MM.1S (cell line): ENCODE data around the gene MYO9B.

Experiments used
- DNase-seq: peaks from one replicate; pipeline ENCODE4 v3.0.0-alpha.2; 2015
- H2AFZ ChIP-seq: fragments of 300-600 bp; sonication (generic); 2 replicates; pipeline ENCODE4 v1.6.0; 2016; ENCODE audit warnings: antibody characterized with exemption, low read length
- H3F3A ChIP-seq: fragments of 300-600 bp; sonication (generic); 2 replicates; pipeline ENCODE4 v1.6.1; 2016; ENCODE audit warnings: mild to moderate bottlenecking, antibody characterized with exemption, low read length, moderate library complexity, mixed read lengths; ENCODE audit not compliant: insufficient read depth
- H3K27ac ChIP-seq: fragments of 300-600 bp; sonication (generic); 2 replicates; pipeline ENCODE4 v1.5.1; 2016; ENCODE audit warnings: mild to moderate bottlenecking, low read length
- H3K27me3 ChIP-seq: fragments of 300-600 bp; sonication (generic); replicated peaks from 2 replicates; pipeline ENCODE4 v1.6.0; 2016; ENCODE audit warnings: low read length; ENCODE audit not compliant: insufficient read depth
- H3K36me3 ChIP-seq: fragments of 300-600 bp; sonication (generic); replicated peaks from 2 replicates; pipeline ENCODE4 v1.6.1; 2016; ENCODE audit warnings: mild to moderate bottlenecking, low read length, mixed read lengths; ENCODE audit not compliant: insufficient read depth
- H3K4me1 ChIP-seq: fragments of 300-600 bp; sonication (generic); 2 replicates; pipeline ENCODE4 v1.6.1; 2016; ENCODE audit warnings: low read length, mixed read lengths
- H3K4me2 ChIP-seq: fragments of 300-600 bp; sonication (generic); 2 replicates; pipeline ENCODE4 v1.6.0; 2016; ENCODE audit warnings: low read depth, low read length
- H3K4me3 ChIP-seq: fragments of 300-600 bp; sonication (generic); 2 replicates; pipeline ENCODE4 v1.5.1; 2016; ENCODE audit warnings: low read length, mixed read lengths
- H3K79me2 ChIP-seq: fragments of 300-600 bp; sonication (generic); 2 replicates; pipeline ENCODE4 v1.6.1; 2016; ENCODE audit warnings: mixed run types, low read length, mixed read lengths
- H3K9ac ChIP-seq: fragments of 300-600 bp; sonication (generic); 2 replicates; pipeline ENCODE4 v1.6.1; 2016; ENCODE audit warnings: low read length, mixed read lengths
- H3K9me2 ChIP-seq: fragments of 300-600 bp; sonication (generic); replicated peaks from 2 replicates; pipeline ENCODE4 v1.6.1; 2016; ENCODE audit warnings: mild to moderate bottlenecking, low read length, mixed read lengths; ENCODE audit not compliant: insufficient read depth
- H3K9me3 ChIP-seq: fragments of 300-600 bp; sonication (generic); replicated peaks from 2 replicates; pipeline ENCODE4 v1.6.1; 2016; ENCODE audit warnings: mild to moderate bottlenecking, low read length, mixed read lengths; ENCODE audit not compliant: insufficient read depth
- H4K20me1 ChIP-seq: fragments of 300-600 bp; sonication (generic); 2 replicates; pipeline ENCODE4 v1.6.1; 2016; ENCODE audit warnings: mild to moderate bottlenecking, low read length, moderate library complexity, mixed read lengths; ENCODE audit not compliant: insufficient read depth
- CTCF ChIP-seq: fragments of 300-600 bp; sonication (generic); IDR thresholded peaks from 2 replicates; pipeline ENCODE4 v1.5.1; 2016; ENCODE audit warnings: antibody characterized with exemption, low read length, mixed read lengths
- EZH2 ChIP-seq: fragments of 300-600 bp; sonication (generic); optimal IDR thresholded peaks from 2 replicates; pipeline ENCODE3; 2017; ENCODE audit warnings: low read depth, mild to moderate bottlenecking, antibody characterized with exemption, low read length, mixed read lengths
- EZH2phosphoT487 ChIP-seq: fragments of 300-600 bp; sonication (generic); IDR thresholded peaks from 2 replicates; pipeline ENCODE4 v1.6.1; 2018; ENCODE audit warnings: antibody characterized with exemption, low read length

Gene MYO9B

GRCh38 chr19:17235300-17235970 lies 159.9 kb downstream of the MYO9B start:
- Histone ChIP-seq H3K36me3 (no peaks in the 10 kb centered on the region), H3K9me2 (no peaks in the 10 kb centered on the region), H3K9ac (peak overlapping the region; percentile 48; the same call in 1 of the 2 replicates), H3K27me3 (no peaks in the 10 kb centered on the region), H3F3A (no peaks in the 10 kb centered on the region), H3K79me2 (peaks cover 4% of the 10 kb centered on the region; the same call in 1 of the 2 replicates), H3K27ac (no peak overlapping the region; the same call in 1 of the 2 replicates), H3K9me3 (no peaks in the 10 kb centered on the region), H3K4me1 (0 out of 2 replicates have a peak, but pooled peaks cover 4% of the 10 kb centered on the region), H3K4me3 (peak overlapping the region; percentile 78), H2AFZ (peak overlapping the region; percentile 79), H3K4me2 (peak overlapping the region; percentile 99), H4K20me1 (no peaks in the 10 kb centered on the region)
- peak; percentile 56 for TF ChIP-seq CTCF
- TF ChIP-seq EZH2: no peak
- peak; percentile 74 for DNase-seq

- H2AFZ ChIP-seq: peak overlapping the region; percentile 79; the same call in 1 of the 2 replicates
- no peak for TF ChIP-seq EZH2phosphoT487
- TF ChIP-seq EZH2: no peak
- no peak for TF ChIP-seq CTCF
- peak overlapping the region; percentile 99 for H3K4me2 ChIP-seq
- H3K9ac ChIP-seq: peak overlapping the region; percentile 48; the same call in 1 of the 2 replicates
- no peaks in the 10 kb centered on the region for H4K20me1 ChIP-seq
- DNase-seq: no peak
- H3K4me1 ChIP-seq: 0 out of 2 replicates have a peak, but pooled peaks cover 4% of the 10 kb centered on the region
- H3K9me3 ChIP-seq: no peaks in the 10 kb centered on the region
- H3K27ac ChIP-seq: no peak overlapping the region
- no peaks in the 10 kb centered on the region for H3K27me3 ChIP-seq
- no peaks in the 10 kb centered on the region for H3F3A ChIP-seq
- peak overlapping the region; percentile 78 for H3K4me3 ChIP-seq
- no peaks in the 10 kb centered on the region for H3K9me2 ChIP-seq
- peaks cover 4% of the 10 kb centered on the region; the same call in 1 of the 2 replicates for H3K79me2 ChIP-seq
- H3K36me3 ChIP-seq: no peaks in the 10 kb centered on the region
Observed at GRCh38 chr19:17235971-17236777, 160.6 kb downstream of the MYO9B start.

DNA sequence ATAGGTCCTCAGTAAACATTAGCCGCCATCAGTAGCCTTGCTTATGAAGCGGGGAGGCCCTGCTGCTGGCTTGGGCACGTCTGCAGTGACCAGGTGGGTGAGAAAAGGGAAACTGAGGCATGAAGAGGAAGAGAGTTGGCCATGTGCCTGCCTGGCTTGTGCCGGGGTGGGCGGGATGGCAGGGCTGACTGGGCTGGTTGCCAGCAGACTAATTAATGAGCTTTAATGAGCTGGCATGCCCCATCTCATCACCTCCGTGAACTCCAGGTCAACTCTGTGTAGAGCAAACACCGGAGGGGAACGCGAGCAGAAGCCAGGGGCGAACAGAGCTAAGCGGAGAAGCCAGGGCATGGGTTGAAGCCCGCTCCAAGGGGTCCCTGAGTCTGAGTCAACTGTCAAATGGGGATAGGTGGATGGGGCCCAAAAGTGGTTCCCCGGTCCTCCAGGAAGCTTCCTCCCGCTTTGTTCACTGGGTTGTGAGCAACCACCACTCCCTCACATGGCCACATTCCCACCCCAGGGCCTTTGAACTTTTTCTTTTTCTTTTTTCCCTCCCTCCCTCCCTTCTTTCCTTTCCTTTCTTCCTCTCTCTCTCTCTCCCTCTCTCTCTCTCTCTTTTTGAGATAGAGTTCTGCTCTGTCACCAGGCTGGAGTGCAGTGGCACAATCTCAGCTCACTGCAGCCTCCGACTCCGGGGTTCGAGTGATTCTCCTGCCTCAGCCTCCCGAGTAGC lies 161.4 kb downstream of the MYO9B start:
- H3K36me3 ChIP-seq: no peaks in the 10 kb centered on the region

More for the DNA sequence above, 161.4 kb downstream of the MYO9B start:
- no peaks in the 10 kb centered on the region for H3K27me3 ChIP-seq
- H3K9ac ChIP-seq: no peak overlapping the region
- H4K20me1 ChIP-seq: no peaks in the 10 kb centered on the region
- no peak overlapping the region for H3K4me2 ChIP-seq
- TF ChIP-seq EZH2 (no peak), EZH2phosphoT487 (no peak), CTCF (no peak)
- H3K4me1 ChIP-seq: 0 out of 2 replicates have a peak, but pooled peaks cover 4% of the 10 kb centered on the region
- no peaks in the 10 kb centered on the region for H3K9me2 ChIP-seq
- no peak for DNase-seq
- H2AFZ ChIP-seq: no peak overlapping the region
- H3K4me3 ChIP-seq: no peak overlapping the region
- H3K79me2 ChIP-seq: peaks cover 4% of the 10 kb centered on the region; the same call in 1 of the 2 replicates
- no peaks in the 10 kb centered on the region for H3K9me3 ChIP-seq
- no peaks in the 10 kb centered on the region for H3F3A ChIP-seq
- no peak overlapping the region for H3K27ac ChIP-seq
